HG03139 (cell line): Measurements from ENCODE around the gene DPP6.

Experiments
- ATAC-seq: cut with Tn5 transposase; IDR thresholded peaks from one replicate; pipeline ENCODE4 v1.9.1; 2021; ENCODE audit not compliant: unreplicated experiment

DPP6 gene

DNA sequence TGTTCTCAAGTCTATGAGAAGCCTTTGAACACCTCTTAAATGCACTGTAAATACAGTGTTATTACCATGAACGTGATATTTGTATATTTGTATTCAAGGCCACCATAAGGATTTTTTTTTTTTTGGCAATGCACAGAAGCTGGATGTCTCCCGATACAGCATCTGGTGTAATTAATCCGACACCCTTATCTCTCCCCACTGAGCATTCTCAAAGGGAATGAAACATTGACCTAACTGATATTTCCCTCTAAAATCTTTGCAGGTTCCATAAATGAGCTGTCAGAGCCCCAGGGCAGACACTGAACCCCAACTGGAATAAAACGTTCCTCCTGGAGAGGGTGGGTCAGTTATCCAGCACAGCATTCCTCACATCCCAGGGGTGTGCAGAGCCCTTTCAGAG, 634.1 kb downstream of the DPP6 start:
- ATAC-seq: no peak

DNA sequence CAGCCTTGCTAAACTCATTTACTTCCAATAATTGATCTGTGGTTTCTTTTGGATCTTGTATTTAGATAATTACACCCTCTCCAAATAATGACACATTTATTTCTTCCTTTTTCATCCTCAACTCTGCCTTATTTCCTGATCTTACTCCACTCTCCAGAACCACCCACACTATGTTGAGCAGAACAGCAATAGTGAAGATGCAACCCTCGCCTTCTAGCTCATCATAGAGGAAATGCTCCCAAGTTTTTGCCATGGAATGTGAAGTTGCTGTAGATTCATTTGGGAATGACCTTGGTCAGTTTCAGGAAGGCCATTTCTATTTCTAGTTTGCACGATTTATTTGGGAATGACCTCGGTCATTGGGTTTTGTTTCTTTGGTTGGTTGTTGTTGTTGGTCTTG, 636.8 kb downstream of the DPP6 start:
- no peak for ATAC-seq

DNA sequence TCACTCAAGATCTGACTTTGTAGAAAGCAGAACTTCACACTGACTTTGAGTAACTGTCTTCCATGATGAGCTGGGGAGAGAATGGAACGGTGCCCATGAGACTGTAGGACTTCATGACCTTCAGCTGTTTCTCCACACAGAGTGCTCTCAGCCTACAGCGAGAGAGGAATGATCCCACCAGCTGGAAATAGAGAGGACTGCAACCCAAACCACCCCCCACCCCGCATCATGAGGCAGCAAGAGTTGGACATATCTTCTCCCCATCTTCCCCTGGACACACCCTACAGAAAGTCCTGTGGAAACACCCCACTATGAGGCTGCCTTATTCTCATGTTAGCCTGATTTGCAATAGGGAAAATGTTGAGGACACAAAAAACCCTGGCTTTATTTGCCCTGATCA, 638.2 kb downstream of the DPP6 start:
- no peak for ATAC-seq

DNA sequence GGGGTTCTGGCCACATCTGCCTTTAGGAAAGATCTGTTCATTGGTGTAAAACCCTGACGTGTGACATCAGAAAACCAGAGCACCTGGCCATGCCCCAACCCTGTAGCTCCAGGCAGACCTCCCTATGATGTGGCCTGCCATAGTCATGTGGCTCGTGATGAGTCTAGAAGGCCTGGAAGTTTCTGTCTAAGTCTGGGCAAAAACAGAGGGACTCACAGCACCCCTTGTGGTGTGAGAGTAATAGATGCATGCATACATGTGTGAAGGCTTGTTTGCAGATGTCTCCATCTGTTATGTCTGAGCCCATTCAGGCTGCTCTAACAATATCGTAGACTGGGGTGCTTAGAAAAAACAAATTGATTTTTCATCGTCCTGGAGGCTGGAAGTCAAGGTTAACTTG, 641.5 kb downstream of the DPP6 start:
- ATAC-seq: no peak

DNA sequence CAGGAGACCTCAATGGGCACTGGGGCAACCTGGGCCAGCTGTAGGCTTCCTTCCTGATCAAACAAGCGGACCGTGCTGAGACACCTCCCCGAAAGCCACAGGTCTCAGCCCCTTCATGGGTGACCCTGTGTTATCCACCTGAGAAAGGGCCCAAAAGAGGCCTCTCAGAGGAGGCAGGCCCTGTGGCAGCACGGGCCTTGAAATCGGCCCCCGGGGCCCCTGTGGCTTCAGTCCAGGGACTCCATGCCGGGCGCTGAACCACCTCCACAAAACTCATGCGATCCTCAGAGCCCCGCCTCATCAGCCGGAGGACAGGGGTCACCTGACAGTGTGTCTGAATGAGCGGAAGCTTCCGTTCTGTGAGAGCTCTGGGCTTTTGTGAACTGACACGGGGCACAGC, 643.6 kb downstream of the DPP6 start:
- ATAC-seq: no peak

DNA sequence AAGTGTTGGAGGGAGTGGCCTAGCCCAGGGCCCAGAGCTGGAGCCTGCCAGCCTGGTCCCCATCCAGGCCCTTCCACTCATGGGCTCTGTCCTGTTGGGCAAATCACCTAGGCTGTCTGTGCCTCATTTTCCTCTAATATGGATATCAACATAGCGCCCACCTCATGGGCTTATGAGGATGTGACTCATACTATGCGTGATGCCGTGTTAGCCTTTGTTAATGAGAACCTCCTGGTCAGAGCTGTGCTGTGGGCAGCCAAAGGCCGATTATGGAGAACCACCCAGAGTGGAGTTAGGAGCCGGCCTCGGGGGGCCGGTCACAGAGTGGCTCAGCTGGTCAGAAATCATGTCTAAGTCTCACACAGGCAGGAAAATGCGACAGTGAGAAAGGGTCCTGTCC, 644.4 kb downstream of the DPP6 start:
- ATAC-seq: no peak

DNA sequence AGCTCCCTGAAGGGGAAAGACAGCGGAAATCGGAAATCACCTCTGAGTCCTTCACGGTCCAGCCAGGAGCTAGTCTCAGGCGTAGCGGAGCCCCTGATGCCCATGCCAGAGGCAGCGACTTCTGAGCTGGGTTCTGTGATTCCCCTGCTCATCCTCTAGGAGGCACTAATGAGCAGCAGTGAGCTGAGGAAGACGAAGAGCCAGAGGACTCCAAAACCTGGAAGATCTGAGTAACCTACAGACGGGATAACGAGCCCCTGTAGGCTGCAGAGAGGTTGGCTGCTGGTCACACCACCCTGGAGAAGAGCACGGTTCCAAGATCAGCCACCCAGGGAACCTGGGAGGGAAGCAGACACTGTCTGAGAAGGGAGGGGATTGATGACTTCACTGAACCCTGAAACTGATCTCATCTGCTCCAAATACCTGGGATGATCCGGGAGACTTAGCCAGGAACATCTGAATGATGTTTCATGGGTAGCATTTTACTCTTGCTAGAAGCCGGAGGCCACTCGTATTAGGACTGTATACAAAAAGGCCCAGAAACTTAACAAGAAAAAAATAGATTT, 646.6 kb downstream of the DPP6 start:
- ATAC-seq: no peak

DNA sequence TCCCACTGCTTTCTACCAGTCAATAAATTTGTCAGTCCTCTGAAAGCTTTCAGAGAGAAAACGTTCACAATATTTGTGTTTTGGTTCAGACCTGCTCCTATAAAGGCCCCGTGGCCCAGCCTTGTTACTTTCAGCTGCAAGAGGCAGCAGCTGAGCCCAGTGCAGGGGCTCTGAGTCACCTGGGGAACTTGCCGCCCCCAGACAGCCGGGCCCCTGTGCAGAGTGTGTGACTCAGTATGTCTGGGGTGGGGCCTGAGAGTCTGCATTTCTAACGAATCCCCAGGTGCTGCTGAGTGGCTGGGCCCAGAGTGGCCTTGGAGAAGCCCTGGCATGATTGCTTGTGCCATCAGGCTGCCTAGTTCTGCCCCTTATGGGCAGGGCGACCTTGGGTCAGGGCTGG, 647.2 kb downstream of the DPP6 start:
- ATAC-seq: no peak

DNA sequence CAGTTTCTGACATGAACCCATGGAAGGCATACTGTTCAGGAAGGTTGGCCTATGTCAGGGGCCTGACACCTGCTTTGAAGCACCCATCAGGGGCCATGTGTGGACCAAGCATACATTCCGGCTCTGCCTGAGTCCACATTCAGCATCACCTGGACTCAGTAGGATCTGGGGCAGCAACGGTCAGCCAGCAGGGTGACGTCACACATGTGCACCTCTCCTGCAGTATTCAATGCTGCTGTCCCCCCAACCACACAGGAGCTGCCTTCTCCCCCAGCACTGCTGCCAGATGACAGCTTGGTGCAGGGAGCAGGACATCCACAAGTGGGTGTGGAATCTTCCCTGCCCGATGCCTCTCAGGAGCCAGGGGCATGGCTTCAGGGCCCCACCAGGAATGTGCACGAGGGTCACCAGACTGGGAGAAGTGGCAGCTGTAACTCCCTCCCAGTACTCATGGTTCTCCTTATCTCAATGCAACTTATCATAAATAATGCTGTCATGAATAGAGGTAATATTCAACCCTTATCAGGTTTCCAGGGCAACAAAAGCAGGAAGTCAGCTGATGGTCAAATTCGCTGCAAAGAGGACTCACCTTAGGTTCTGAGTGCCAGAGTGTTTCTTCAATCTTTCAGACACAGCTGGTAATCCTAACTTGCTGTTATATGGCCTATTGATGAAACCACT, 657.8 kb downstream of the DPP6 start:
- no peak for ATAC-seq

DNA sequence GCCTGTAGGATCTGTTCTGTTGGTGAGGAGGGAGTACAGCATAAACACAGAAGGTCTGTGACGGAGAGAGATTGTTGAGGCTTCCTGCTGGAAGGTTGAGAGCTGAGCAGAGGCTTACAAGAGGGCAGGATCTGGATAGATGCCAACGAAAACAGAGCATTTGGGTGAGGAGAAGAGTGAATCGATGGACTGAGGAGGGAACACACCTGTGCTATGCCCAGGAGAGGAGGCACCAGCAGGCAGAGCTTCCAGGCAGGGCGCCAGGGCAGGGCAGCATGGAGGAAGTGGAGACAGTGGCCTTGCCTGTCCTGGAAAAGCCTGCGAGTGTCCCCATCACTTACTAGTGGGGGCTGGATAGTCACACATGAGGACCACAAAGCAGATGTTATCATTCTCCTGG, 667.8 kb downstream of the DPP6 start:
- ATAC-seq: no peak

DNA sequence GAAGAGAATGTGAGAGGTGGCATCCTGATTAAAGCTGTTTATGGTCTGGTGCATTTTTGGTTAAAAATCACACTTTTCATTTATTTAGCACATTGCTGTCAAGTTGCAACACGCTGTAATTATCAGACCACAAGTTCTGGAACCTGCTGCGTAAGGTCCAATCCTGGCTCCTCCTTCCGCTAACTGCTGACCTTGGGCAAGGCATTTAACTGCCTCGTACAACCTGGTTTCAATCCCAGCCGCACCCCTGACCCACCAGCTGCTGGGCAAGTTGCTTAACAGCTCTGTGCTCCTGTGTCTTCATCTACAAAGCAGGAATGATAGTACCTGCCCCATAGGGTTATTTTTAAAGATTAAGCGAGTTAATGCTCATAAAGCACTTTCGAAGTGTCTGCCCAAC, 668.9 kb downstream of the DPP6 start:
- no peak for ATAC-seq

DNA sequence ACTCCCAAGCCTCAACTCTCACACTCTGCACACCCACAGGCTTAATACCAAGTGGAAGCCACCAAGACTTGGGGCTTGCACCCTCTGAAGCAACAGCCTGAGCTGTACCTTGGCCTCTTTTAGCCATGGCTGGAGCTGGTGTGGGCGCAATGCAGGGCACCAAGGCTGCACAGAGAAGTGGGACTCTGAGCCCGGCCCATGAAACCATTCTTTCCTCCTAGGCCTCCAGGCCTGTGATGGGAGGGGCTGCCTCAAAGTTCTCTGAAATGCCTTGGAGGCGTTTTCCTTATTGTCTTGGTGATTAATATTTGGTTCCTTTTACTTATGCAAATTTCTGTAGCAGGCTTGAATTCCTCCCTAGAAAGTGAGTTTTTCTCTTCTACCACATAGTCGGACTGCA, 674.2 kb downstream of the DPP6 start:
- ATAC-seq: no peak

DNA sequence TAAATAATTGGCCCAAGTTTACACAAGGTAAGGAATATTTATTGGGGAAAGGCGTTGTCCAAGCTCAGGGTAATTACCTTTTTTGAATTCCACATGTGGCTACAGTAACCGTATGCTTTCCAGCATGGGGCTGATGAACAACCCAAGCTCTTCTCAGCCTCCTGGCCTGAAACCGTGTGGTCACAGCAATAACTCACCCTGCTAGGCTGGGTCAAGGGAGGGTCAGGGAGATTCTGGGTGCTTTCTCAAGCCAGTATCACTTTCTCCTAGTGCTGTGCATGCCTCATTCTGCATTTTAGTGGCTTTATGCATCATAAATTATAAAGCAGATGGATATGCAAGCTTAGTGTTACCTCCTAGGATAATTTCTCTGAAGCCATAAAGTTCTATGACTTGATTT, 676.9 kb downstream of the DPP6 start:
- ATAC-seq: no peak

DNA sequence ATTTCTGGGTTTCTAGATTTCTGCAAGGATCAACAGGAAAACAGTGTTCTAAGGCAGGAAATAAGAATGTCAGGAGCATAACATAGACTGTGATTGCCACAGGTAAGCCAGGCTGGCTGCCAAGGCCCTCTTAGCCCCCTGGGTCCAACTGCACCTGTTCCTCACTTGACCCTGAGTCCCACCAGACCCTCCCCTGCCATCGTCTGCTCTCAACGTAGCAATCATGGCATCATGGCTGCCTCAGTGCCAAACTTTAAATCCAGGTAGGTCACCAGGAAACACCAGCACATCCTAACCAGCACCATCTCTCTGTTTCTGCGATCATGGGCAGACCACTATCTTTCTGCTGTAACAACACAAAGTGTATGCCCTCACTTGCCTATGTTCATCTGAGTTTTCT, 683.6 kb downstream of the DPP6 start:
- ATAC-seq: no peak

DNA sequence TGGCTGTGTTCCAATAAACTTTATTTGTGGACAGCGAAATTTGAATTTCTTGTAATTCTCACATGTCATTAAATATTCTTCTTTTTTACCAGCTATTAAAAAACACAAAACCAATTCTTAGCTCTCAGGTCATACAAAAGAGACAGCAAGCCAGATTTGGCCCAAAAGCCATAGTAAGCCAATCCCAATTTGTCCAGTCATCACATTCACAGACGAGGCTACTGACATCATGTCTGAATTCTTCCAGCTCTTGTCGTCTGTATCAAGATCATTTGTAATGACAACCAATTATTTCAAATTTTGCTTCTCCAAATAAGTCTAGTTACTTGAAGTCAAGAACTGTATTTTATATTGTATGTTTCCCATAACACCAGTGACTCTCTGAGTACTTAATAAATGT, 684.2 kb downstream of the DPP6 start:
- ATAC-seq: no peak

DNA sequence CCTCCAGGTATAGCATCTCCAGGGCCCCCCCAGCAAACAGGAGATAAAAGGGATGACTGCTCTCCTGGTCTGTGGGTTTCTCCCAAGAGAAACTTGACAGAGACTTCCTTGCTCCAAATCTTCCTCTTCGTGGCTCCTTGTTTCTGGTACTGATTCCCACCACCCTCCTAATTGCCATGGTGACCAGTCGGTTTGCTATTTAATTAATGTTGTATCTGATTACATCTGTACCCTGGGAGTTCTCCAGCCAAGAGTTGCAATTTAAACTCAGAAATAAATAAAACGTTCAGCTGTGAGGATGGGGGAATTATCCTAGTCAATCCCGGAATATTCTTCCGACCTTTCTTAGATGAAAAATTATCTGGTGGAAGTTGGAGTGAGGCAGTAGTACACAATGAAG, 686.0 kb downstream of the DPP6 start:
- no peak for ATAC-seq

DNA sequence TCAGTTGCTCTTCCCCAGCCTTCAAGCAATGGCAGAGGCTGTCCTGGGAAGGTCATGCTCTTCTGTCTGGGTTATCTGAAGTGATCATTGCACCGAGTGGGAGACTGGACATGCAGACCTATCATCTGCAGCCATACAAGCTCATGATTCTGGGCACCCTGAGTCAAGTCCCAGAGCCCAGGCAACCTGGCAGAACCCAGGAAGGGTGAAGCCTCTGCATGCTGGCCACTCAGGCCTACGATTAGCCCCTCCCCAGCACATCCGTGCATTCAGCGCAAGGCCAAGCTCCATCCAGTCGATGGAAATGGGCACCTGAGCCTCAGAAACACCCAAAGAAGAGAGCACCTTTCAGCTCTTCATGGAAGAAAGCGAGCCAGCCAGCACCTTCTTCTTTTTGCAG, 688.9 kb downstream of the DPP6 start:
- no peak for ATAC-seq

DNA sequence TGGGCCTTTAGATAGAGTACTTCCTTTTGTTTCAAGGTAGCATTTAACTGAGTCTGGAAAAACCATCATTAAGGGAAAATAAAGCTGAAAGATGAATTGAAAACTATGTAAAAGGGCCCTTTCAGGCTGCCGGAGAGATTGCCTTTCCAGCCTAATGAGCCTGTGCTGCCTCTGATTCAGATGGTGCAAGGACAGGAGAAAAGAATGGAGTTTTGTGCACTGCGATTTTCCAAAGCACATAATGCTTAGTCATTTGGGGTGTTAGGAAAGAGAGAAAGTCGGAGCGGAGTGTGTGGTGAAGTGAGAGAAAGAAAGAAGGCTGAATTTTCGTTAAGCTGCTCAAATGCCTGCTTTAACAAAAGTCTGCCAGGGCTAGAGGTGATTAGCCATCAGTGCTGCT, 691.0 kb downstream of the DPP6 start:
- no peak for ATAC-seq

DNA sequence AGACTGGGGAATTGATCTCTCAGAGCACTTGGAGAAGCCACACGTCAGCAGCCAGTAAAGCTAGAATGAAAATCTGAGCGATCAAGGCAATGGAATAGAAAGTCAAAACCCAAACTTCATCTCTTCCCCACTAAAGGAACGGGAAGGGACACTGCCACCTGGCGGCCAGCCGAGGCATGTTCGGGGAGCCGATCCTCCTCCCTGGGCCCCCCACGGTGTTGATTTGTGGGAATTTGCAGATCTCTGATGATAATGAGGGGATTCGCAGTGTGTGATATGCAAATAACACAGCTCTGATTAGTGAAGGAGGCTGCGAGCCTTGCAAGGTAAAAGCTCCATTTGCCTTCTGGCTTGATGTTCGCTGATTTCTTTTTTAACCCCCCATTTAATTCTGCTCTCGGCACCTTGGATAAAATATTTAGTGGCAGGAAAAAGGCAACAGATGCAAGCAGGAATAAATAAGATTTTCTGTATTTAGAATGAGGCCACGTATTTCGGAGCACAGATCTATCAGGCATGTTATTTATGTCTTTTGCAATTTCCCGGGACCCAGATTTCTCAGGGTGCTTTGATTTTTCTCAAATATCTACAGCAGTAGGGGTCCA, 692.2 kb downstream of the DPP6 start:
- no peak for ATAC-seq

DNA sequence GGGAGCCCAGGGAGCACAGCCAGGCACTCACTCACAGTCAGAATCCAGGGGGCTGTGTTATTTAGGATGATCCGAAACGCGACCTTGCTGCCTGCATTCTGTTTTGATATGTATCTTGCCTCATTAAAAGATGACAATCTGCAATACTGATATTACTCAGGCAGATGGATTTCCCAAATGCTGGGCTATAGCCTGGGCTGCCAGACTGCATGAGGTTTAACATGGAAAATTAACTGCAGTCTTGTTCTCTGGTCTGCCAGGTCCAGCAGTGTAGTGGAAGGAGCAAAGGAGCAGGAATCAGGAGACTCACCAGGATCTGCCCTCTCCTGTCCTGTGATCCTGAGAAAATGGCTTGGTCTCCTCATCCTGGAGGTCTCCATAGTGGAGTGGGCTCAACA, 692.7 kb downstream of the DPP6 start:
- no peak for ATAC-seq

DNA sequence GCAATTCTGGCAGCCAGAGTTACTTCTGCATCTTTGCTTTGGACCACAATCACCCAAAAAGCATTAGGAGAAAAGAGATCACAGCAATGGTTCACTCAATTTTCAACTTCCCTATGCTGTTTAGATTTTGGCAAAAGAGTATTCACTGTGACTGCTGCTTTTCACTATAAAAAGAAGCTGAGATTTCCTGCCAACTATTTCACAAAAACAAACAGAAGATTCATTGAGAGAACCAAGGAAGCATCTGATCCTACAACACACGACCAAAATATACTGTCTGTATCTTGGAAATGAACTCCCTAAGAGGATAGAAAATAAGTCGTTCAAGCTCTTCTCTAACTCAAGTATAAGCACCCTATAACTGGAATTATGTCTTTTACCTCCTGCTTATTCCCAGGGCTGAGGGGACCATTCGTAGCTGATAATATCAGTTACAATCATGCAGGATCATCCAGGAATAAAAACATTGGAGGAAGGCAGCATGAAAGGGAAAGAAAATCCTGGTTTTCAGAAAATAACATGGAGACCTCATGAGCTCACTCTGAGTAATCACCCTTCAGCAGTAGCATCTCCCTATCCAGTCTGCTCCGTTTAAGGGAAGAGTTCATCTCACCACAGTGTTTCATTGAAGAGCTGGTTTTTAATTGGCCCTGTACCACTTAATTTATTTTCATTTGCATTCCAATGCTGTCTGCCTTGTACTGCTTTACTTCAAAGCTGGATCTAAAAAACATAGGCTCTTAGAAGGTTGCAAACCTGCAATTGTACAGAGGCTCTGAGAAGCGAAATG, 694.6 kb downstream of the DPP6 start:
- ATAC-seq: no peak
